ENCODE data around the gene KRTAP5-10.
"Not testable (repeated sequence)": the region's sequence is repeated elsewhere in the genome, so short reads cannot be mapped to it uniquely, and the experiment has no call there.

Gene KRTAP5-10

DNA sequence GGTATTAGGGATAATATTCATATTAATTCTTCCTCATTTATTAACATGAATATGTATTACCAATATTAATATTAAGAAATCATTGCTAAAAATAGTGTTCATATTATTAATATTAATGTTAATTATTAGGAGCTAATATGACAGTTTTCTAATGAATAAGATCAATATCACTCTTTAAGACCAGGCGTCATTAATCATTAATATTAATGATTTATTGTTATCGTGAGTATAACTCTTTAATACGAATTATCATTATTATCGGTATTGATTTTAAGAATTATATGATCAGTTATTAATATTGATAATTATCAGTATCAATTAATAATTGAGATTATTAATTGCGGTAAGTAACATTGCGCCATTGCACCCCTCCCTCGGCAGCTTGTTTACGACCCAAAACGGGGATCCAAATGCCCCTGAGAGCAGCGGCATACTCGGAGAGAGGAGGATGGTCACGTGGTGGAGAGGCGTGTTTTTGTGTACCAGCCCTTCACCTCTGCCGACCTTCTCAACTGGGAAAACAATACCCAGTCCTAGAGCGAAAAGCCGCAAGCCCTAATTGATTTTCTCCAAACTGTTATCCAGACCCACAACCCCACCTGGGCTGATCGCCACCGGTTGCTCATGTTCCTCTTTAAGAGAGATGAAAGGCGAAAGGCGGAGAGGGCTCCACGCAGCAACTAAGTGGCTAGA, 46.0 kb downstream of the KRTAP5-10 start:
- not testable (repeated sequence) for DNase-seq

DNA sequence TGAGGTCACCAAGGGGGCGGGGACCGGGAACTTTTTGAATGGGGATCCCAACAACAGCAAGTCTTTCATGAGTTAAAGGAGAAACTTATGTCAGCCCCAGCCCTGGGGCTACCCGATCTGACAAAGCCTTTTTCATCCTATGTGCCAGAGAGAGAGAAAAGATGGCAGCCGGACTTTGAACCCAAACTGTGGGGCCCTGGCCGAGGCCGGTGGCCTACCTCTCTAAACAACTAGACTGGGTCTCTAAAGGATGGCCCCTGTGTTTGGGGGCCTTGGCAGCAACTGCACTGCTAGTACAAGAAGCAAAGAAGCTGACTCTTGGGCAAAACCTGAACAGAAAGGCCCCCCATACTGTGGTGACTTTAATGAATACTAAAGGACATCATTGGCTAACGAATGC, 48.6 kb downstream of the KRTAP5-10 start:
- DNase-seq: not testable (repeated sequence)

DNA sequence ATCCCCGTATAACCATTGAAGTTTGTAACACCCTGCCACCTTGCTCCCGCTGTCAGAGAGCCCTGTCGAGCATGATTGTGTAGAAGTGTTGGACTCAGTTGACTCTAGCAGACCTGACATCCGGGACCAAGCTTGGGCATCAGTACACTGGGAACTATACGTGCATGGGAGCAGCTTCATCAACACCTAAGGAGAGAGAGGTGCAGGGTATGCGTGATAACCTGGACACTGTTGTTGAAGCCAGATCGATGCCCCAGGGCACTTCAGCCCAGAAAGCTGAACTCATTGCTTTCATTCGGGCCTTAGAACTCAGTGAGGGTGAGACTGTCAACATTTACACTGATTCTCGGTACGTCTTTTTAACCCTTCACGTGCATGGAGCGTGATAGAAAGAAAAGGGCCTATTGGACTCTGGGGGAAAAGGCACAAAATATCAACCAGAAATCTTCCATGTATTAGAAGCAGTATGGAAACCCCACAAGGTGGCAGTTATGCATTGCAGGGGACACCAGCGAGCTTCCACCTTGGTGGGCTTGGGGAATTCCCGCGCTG, 49.1 kb downstream of the KRTAP5-10 start:
- DNase-seq: not testable (repeated sequence)

DNA sequence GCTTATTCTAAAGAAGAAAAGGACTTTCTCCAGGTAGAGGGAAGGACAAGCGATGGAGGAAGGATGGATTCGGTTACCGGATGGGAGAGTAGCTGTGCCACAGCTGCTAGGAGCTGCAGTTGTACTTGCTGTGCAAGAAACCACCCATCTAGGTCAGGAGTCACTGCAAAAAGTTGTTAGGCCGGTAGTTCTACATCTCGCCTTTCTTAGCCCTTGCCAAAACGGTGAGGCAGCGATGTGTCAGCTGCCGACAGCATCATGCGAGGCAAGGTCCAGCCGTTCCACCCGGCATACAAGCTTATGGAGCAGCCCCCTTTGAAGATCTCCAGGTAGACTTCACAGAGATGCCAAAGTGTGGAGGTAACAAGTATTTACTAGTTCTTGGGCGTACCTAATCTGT, 49.6 kb downstream of the KRTAP5-10 start:
- not testable (repeated sequence) for DNase-seq
